IMR-90 (cell line): ENCODE data around the gene LPA. TPM values are rescaled to one million over a fixed set of nuclear protein-coding genes. Genes with fewer than 3 reads are reported as not detected.

Source experiments
- ATAC-seq: fragments of 200-7000 bp; cut with Tn5 transposase; 2 replicates; pipeline ENCODE4 v1.9.1; 2020; ENCODE audit warnings: low read depth, mild to moderate bottlenecking, moderate library complexity
- BruUV-seq: library from RNA; stranded (reverse); fragments of 400-500 nt; replicated peaks from 2 replicates; lab custom pipeline; 2021; lab: Mats Ljungman, UMichigan
- CTCF ChIA-PET: fragments of 300-600 bp; formaldehyde crosslinking; extraction: SDS; loops from one replicate; lab custom pipeline; 2021; ENCODE audit warnings: antibody characterized with exemption; lab: Yijun Ruan, JAX
- POLR2A ChIA-PET: fragments of 300-600 bp; sonication (Branson Sonifier 250); formaldehyde crosslinking; loops from one replicate; lab custom pipeline; 2022; ENCODE audit warnings: antibody characterized with exemption; ENCODE audit not compliant: unreplicated experiment; lab: Charles Lee
- DNase-seq: peaks from one replicate; pipeline ENCODE4 v3.0.0; 2013
- H2AFZ ChIP-seq: replicated peaks from 2 replicates; pipeline ENCODE3; 2013; ENCODE audit warnings: low read length, mild to moderate bottlenecking; ENCODE audit not compliant: poor library complexity
- H2AK5ac ChIP-seq: 2 replicates; pipeline ENCODE4 v1.6.1; 2013; ENCODE audit warnings: low read depth, low read length, inconsistent platforms
- H2AK9ac ChIP-seq: replicated peaks from 2 replicates; pipeline ENCODE3; 2013; ENCODE audit warnings: mild to moderate bottlenecking, low read depth, low read length, moderate library complexity; ENCODE audit not compliant: poor library complexity
- H2BK120ac ChIP-seq: 2 replicates; pipeline ENCODE4 v1.6.1; 2013; ENCODE audit warnings: low read depth, low read length, inconsistent platforms
- H2BK15ac ChIP-seq: 3 replicates; pipeline ENCODE4 v1.6.1; 2013; ENCODE audit warnings: low read depth, low read length, inconsistent platforms
- H2BK20ac ChIP-seq: 2 replicates; pipeline ENCODE4 v1.6.1; 2013; ENCODE audit warnings: low read depth, mild to moderate bottlenecking, inconsistent platforms, low read length, moderate library complexity
- H2BK5ac ChIP-seq: 2 replicates; pipeline ENCODE4 v1.6.1; 2013; ENCODE audit warnings: mild to moderate bottlenecking, low read depth, low read length, inconsistent platforms; ENCODE audit not compliant: poor library complexity, severe bottlenecking
- H3K14ac ChIP-seq: replicated peaks from 2 replicates; pipeline ENCODE4 v1.6.1; 2013; ENCODE audit warnings: low read depth, low read length, inconsistent platforms
- H3K18ac ChIP-seq: 2 replicates; pipeline ENCODE4 v1.6.1; 2013; ENCODE audit warnings: low read depth, low read length, control low read depth
- H3K23ac ChIP-seq: 2 replicates; pipeline ENCODE4 v1.6.1; 2013; ENCODE audit warnings: low read depth, low read length, inconsistent platforms
- H3K27ac ChIP-seq: 2 replicates; pipeline ENCODE4 v1.5.1; 2013; ENCODE audit warnings: mild to moderate bottlenecking, control low read depth, low read length; ENCODE audit not compliant: insufficient read depth
- H3K27me3 ChIP-seq: 2 replicates; pipeline ENCODE4 v1.6.1; 2013; ENCODE audit warnings: low read length; ENCODE audit not compliant: control insufficient read depth, insufficient read depth
- H3K36me3 ChIP-seq: 2 replicates; pipeline ENCODE4 v1.6.1; 2013; ENCODE audit warnings: low read length, mixed read lengths; ENCODE audit not compliant: control insufficient read depth, insufficient read depth
- H3K4ac ChIP-seq: 2 replicates; pipeline ENCODE4 v1.6.1; 2013; ENCODE audit warnings: low read depth, low read length, inconsistent platforms
- H3K4me1 ChIP-seq: 2 replicates; pipeline ENCODE4 v1.6.1; 2013; ENCODE audit warnings: low read length, mixed read lengths; ENCODE audit not compliant: control insufficient read depth, insufficient read depth
- H3K4me2 ChIP-seq: 2 replicates; pipeline ENCODE4 v1.6.1; 2013; ENCODE audit warnings: low read depth, mild to moderate bottlenecking, control low read depth, low read length, moderate library complexity
- H3K4me3 ChIP-seq: 2 replicates; pipeline ENCODE4 v1.5.1; 2013; ENCODE audit warnings: low read depth, mild to moderate bottlenecking, control low read depth, low read length, moderate library complexity; ENCODE audit not compliant: insufficient read depth
- H3K56ac ChIP-seq: 2 replicates; pipeline ENCODE4 v1.6.1; 2013; ENCODE audit warnings: low read length, inconsistent platforms; ENCODE audit not compliant: insufficient read depth; ENCODE audit errors: extremely low read depth
- H3K79me1 ChIP-seq, 2 experiments: 2 replicates each; pipeline ENCODE4 v1.6.1; 2013; ENCODE audit warnings: low read length in 2 of 2, inconsistent platforms in 1 of 2, low read depth in 1 of 2
- H3K9ac ChIP-seq: 2 replicates; pipeline ENCODE4 v1.6.1; 2013; ENCODE audit warnings: low read depth, low read length, control low read depth
- H3K9me1 ChIP-seq: 2 replicates; pipeline ENCODE4 v1.6.1; 2013; ENCODE audit warnings: low read length, inconsistent platforms; ENCODE audit not compliant: insufficient read depth
- H3K9me3 ChIP-seq: 2 replicates; pipeline ENCODE4 v1.6.1; 2013; ENCODE audit warnings: low read length; ENCODE audit not compliant: control insufficient read depth, insufficient read depth
- H4K20me1 ChIP-seq: 2 replicates; pipeline ENCODE4 v1.6.1; 2013; ENCODE audit warnings: low read length, inconsistent platforms; ENCODE audit not compliant: insufficient read depth
- H4K5ac ChIP-seq: 2 replicates; pipeline ENCODE4 v1.6.1; 2013; ENCODE audit warnings: mild to moderate bottlenecking, low read depth, low read length, control low read depth
- H4K8ac ChIP-seq, 2 experiments: 2 replicates each; pipeline ENCODE4 v1.6.1; 2013; ENCODE audit warnings: low read depth in 2 of 2, low read length in 2 of 2, control low read depth in 1 of 2, inconsistent platforms in 1 of 2
- H4K91ac ChIP-seq: 2 replicates; pipeline ENCODE4 v1.6.1; 2013; ENCODE audit warnings: low read depth, low read length, inconsistent platforms; ENCODE audit not compliant: insufficient read depth
- CTCF ChIP-seq: conservative IDR thresholded peaks from 2 replicates; pipeline ENCODE4 v1.5.1; 2012; ENCODE audit warnings: mild to moderate bottlenecking, low read depth, low read length, improper control_type of control experiment
- FOS ChIP-seq: fragments of 150-350 bp; IDR thresholded peaks from 2 replicates; pipeline ENCODE4 v1.6.1; 2016; ENCODE audit warnings: low read depth, low read length
- MAZ ChIP-seq: IDR thresholded peaks from 2 replicates; pipeline ENCODE4 v1.6.1; 2012; ENCODE audit warnings: low read depth, mild to moderate bottlenecking, low read length, improper control_type of control experiment, moderate library complexity, borderline replicate concordance
- NFE2L2 ChIP-seq: fragments of 150-350 bp; IDR thresholded peaks from 2 replicates; pipeline ENCODE4 v1.6.1; 2016; ENCODE audit warnings: low read depth, mild to moderate bottlenecking, low read length
- WGBS, 2 experiments: methylation state at CpG; one replicate each; pipeline versions ENCODE4 v1.1.5 to v1.1.7; 2013; ENCODE audit warnings: missing lambda C conversion rate in 2 of 2; ENCODE audit not compliant: insufficient read length in 1 of 2; ENCODE audit errors: extremely low coverage in 2 of 2; 5-methylcytosine and 5-hydroxymethylcytosine counted together
- dilution Hi-C: fragments of 300-500 bp; cut with HindIII; formaldehyde crosslinking; loops from one replicate; pipeline ENCODE4 v1.14.3; 2018; ENCODE audit warnings: low sequenced_read_pairs; ENCODE audit not compliant: unreplicated experiment
- in situ Hi-C: fragments of 300-500 bp; cut with MboI; formaldehyde crosslinking; loops from 3 replicates; pipeline ENCODE4 v1.14.3; 2019; ENCODE audit warnings: low sequenced_read_pairs, inconsistent platforms, mixed read lengths
- intact Hi-C: fragments of 100-400 bp; cut with micrococcal nuclease; formaldehyde crosslinking; loops from 2 replicates; pipeline ENCODE4 v1.10.0; 2022
- polyA plus RNA-seq, 3 experiments: library from polyadenylated mRNA; depleted of rRNA; stranded (reverse); fragments of >200 nt; gene quantifications; 2 replicates each; pipeline ENCODE4 v1.2.3, GENCODE V29; 2012; ENCODE audit warnings: low replicate concordance in 1 of 3
- total RNA-seq: library from RNA; depleted of rRNA; stranded (reverse); fragments of >200 nt; gene quantifications from 2 replicates; pipeline ENCODE4 v1.2.3, GENCODE V29; 2012

Gene LPA
- total and polyA plus RNA-seq, 2 of the 4 experiments (the other 2 are of a cell fraction) = not detected

GRCh38 chr6:160519133-160519532 lies 144.9 kb downstream of the LPA start:
- Histone ChIP-seq H3K56ac (no peak overlapping the region), H3K4me1 (no peaks in the 10 kb centered on the region), H3K18ac (no peak overlapping the region), H4K20me1 (no peaks in the 10 kb centered on the region), H3K79me1 (no peaks in the 10 kb centered on the region), H3K4ac (no peak overlapping the region), H3K9me1 (no peaks in the 10 kb centered on the region), H3K9me3 (no peaks in the 10 kb centered on the region), H4K5ac (no peak overlapping the region), H2BK5ac (no peak overlapping the region), H3K14ac (no peak overlapping the region), H4K91ac (no peak overlapping the region), H3K27me3 (no peaks in the 10 kb centered on the region), H3K27ac (no peak overlapping the region), H2AK9ac (no peak overlapping the region), H3K9ac (no peak overlapping the region), H2BK120ac (no peak overlapping the region), H2AFZ (no peak overlapping the region), H2BK15ac (no peak overlapping the region), H4K8ac (no peak overlapping the region), H2BK20ac (no peak overlapping the region), H3K23ac (no peak overlapping the region), H2AK5ac (no peak overlapping the region), H3K4me3 (no peak overlapping the region), H3K36me3 (no peaks in the 10 kb centered on the region), H3K4me2 (no peak overlapping the region)
- BruUV-seq = no TSS peak
- TF ChIP-seq MAZ (no peak), FOS (no peak), NFE2L2 (no peak), CTCF (no peak)
- in situ Hi-C loops (no loop called here), dilution Hi-C loops (no loop called here), intact Hi-C loops (no loop called here)
- DNase-seq (no peak), ATAC-seq (no peak)
- 67% methylated on average over 1 of the region's 4 CpGs; no CpG with 5 or more reads in 1 of the 2 experiments for WGBS, 2 experiments
- ChIA-PET POLR2A (no interaction called here), CTCF (interaction anchor here (0.7 to 1.9 kb wide), 11 partner anchors 8 to 855 kb away, joined by 3 to 10 read pairs (median 4); no protein-coding TSS in a partner anchor)
